SK-N-SH treated with all-trans-retinoic acid at 6 μM for 48 hours (cell line): ENCODE results near the gene DUSP2.

Source experiments
- ARNTL ChIP-seq: fragments of 450-650 bp; formaldehyde crosslinking; IDR thresholded peaks from 2 replicates; pipeline ENCODE4 v1.5.0; 2020; ENCODE audit warnings: low read depth, mild to moderate bottlenecking, moderate library complexity, borderline replicate concordance
- BACH2 ChIP-seq: fragments of 250-450 bp; sonication (Bioruptor Pico); IDR thresholded peaks from 2 replicates; pipeline ENCODE4 v1.9.0; 2021; ENCODE audit warnings: mild to moderate bottlenecking, borderline replicate concordance
- POU6F1 ChIP-seq: fragments of 250-450 bp; sonication (Bioruptor Pico); IDR thresholded peaks from 2 replicates; pipeline ENCODE4 v1.8.0; 2021; ENCODE audit warnings: low read depth, mild to moderate bottlenecking, moderate library complexity, borderline replicate concordance
- PPARA ChIP-seq: fragments of 250-450 bp; sonication (Bioruptor Pico); IDR thresholded peaks from 2 replicates; pipeline ENCODE4 v1.5.0; 2020; ENCODE audit warnings: mild to moderate bottlenecking, borderline replicate concordance
- RARB ChIP-seq: fragments of 250-450 bp; sonication (Bioruptor Pico); IDR thresholded peaks from 2 replicates; pipeline ENCODE4 v1.8.0; 2021; ENCODE audit warnings: mild to moderate bottlenecking, moderate library complexity
- SNAI2 ChIP-seq: fragments of 250-450 bp; sonication (Bioruptor Pico); IDR thresholded peaks from 2 replicates; pipeline ENCODE4 v1.5.0; 2020; ENCODE audit warnings: mild to moderate bottlenecking, moderate library complexity
- ZFP3 ChIP-seq: fragments of 250-450 bp; sonication (Bioruptor Pico); IDR thresholded peaks from 2 replicates; pipeline ENCODE4 v1.5.0; 2020; ENCODE audit warnings: mild to moderate bottlenecking, moderate library complexity
- ZNF565 ChIP-seq: fragments of 450-650 bp; formaldehyde crosslinking; conservative IDR thresholded peaks from 2 replicates; pipeline ENCODE4 v1.5.0; 2020; ENCODE audit warnings: low read depth, mild to moderate bottlenecking, moderate library complexity
- ZNF70 ChIP-seq: fragments of 450-650 bp; formaldehyde crosslinking; IDR thresholded peaks from 2 replicates; pipeline ENCODE4 v1.5.0; 2020; ENCODE audit warnings: mild to moderate bottlenecking, moderate library complexity
- TF ChIP-seq, protein P1 (sequence below): fragments of 250-450 bp; sonication (Bioruptor Pico); IDR thresholded peaks from 2 replicates; pipeline ENCODE4 v1.5.1; 2020; ENCODE audit warnings: low read depth, mild to moderate bottlenecking, moderate library complexity

GRCh38 chr2:96120991-96121390, 24.2 kb downstream of the DUSP2 start:
- TF ChIP-seq ZFP3 (no peak), RARB (CRISPR knock-in tag) (no peak), SNAI2 (no peak), PPARA (no peak), POU6F1 (CRISPR knock-in tag) (no peak), ZNF70 (CRISPR knock-in tag) (no peak), ZNF565 (CRISPR knock-in tag) (no peak), ARNTL (CRISPR knock-in tag) (no peak), BACH2 (no peak)
- TF ChIP-seq, protein P1, sequence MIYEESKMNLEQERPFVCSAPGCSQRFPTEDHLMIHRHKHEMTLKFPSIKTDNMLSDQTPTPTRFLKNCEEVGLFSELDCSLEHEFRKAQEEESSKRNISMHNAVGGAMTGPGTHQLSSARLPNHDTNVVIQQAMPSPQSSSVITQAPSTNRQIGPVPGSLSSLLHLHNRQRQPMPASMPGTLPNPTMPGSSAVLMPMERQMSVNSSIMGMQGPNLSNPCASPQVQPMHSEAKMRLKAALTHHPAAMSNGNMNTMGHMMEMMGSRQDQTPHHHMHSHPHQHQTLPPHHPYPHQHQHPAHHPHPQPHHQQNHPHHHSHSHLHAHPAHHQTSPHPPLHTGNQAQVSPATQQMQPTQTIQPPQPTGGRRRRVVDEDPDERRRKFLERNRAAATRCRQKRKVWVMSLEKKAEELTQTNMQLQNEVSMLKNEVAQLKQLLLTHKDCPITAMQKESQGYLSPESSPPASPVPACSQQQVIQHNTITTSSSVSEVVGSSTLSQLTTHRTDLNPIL (CRISPR knock-in tag), result no peak
